Bronchial epithelial cell (primary cell): ENCODE measurements around the gene BLOC1S6. TPM values are rescaled to one million over a fixed set of nuclear protein-coding genes. Genes with fewer than 3 reads are reported as not detected.

ENCODE experiments used
- DNase-seq: peaks from one replicate; pipeline ENCODE4 v3.0.0-alpha.2; 2010; ENCODE audit warnings: low read depth
- FAIRE-seq: peaks from 2 replicates; lab custom pipeline; 2011; peaks lifted over from hg19 to GRCh38; lab: Jason Lieb, UNC
- H3K27me3 ChIP-seq: 2 replicates; pipeline ENCODE4 v1.5.1; 2011; ENCODE audit warnings: low read length; ENCODE audit not compliant: control insufficient read depth, insufficient read depth
- H3K36me3 ChIP-seq: 2 replicates; pipeline ENCODE4 v1.5.1; 2011; ENCODE audit warnings: low read length; ENCODE audit not compliant: control insufficient read depth, insufficient read depth
- H3K4me3 ChIP-seq: 2 replicates; pipeline ENCODE4 v1.5.1; 2011; ENCODE audit warnings: mild to moderate bottlenecking, low read depth, low read length, control low read depth
- CTCF ChIP-seq: IDR thresholded peaks from 2 replicates; pipeline ENCODE4 v1.5.1; 2011; ENCODE audit warnings: mild to moderate bottlenecking, moderate library complexity, low read length, control low read depth, inconsistent platforms; ENCODE audit not compliant: insufficient read depth, severe bottlenecking
- total RNA-seq: library from RNA; depleted of rRNA; stranded (reverse); fragments of >200 nt; gene quantifications from 2 replicates; pipeline ENCODE4 v1.2.1, GENCODE V29; 2014

BLOC1S6 gene
- total RNA-seq, 1 donor from 2014 or later = 49.0 TPM

DNA sequence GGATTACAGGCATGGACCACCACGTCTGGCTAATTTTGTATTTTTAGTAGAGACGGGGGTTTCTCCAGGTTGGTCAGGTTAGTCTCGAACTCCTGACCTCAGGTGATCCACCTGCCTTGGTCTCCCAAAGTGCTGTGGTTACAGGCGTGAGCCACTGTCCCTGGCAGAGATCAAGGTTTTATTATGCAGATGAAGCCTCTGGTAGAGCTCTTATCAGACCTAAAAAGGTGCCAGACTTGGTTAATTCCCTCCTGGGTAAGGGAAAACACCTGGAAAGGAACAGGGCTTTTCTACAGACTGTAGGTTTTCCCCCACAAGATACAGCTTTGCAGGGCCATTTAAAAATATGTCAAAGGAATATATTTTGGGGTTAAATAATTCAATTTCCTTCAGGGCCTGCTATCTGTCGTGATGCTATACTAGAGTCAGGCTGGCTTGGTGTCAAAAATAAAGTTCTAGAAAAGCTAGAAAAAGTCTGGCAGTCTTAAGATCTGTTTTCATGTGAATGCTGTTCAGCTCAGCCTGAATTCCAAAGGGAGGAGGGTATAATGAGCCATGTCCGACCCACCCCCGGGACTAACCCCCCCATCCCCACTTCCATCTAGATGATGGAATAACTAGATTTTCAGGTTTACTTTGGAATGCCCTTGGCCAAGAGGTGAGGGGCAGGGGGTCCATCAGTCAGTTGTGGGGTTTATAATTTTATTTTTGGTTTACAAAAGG, 1.9 kb upstream of the BLOC1S6 start:
- no peak for FAIRE-seq
- Histone ChIP-seq H3K27me3 (no peaks in the 10 kb centered on the region), H3K4me3 (no peak overlapping the region), H3K36me3 (no peaks in the 10 kb centered on the region)
- no peak for TF ChIP-seq CTCF
- no peak for DNase-seq

DNA sequence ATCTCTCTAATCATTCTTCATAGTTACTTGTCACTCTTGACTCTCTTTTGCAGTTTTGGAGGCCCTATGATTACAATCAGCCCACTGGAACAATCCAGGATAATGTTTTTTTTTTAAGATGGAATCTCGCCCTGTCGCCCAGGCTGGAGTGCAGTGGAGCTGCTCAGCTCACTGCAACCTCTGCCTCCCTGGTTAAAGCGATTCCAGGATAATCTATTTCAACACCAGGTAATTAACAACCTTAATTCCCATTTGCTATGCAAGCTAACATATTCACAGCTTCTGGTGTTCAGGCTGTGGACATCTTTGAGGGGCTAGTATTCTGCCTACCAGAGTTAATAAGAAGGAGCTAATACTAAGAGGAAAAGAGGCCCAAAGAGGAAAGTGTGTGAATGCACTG, 1.1 kb upstream of the BLOC1S6 start:
- H3K36me3 ChIP-seq = no peaks in the 10 kb centered on the region
- DNase-seq = no peak
- H3K27me3 ChIP-seq = no peaks in the 10 kb centered on the region
- TF ChIP-seq CTCF = no peak
- H3K4me3 ChIP-seq = peak overlapping the region; percentile 56
- FAIRE-seq = no peak

DNA sequence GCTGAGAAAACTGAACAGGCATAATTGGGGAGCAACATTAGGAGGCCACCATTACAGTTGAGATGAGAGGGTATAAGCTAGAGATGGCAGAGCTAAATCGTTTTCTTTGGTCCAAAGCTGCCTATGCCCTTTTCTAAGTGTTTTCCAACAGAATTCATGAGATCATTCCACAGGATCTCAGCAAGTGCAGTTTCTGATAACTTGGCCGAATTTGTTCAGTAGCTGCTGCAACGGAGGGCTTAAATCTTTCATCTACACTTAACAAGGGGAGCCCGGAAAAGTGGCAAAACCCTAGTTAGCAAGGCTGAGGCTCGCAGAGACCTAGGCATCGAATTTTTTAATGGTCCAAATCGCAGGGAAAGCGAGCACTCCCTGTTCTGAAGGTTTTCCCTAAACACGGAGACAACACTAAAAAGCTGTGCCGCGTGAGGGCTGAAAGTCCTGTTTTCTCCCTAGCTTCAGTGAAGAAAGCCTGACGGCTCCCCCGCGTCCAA, 531 bp upstream of the BLOC1S6 start:
- Histone ChIP-seq H3K36me3 (no peaks in the 10 kb centered on the region), H3K4me3 (peak overlapping the region; percentile 56), H3K27me3 (no peaks in the 10 kb centered on the region)
- no peak for TF ChIP-seq CTCF
- FAIRE-seq (no peak), DNase-seq (no peak)

DNA sequence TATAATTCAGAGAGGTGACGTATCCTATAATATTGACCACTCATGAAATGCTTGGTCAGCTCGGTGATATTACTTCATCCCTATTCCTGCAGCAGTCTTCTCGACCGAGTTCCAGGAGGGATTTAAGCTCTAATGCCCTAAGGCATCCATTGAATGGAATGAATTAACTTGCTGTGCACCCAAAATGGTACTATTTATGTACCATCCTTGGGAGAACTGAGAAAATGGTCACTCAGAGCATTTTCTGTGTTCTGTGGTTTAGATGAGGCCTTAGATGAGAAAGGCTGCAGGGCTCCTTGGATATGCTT, 638 bp downstream of the BLOC1S6 start:
- Histone ChIP-seq H3K4me3 (peak overlapping the region; percentile 56), H3K36me3 (peaks cover 1% of the 10 kb centered on the region), H3K27me3 (no peaks in the 10 kb centered on the region)
- DNase-seq (no peak), FAIRE-seq (no peak)
- TF ChIP-seq CTCF = no peak

GRCh38 chr15:45588219-45588875, 1.2 kb downstream of the BLOC1S6 start:
- peak; percentile 82 for DNase-seq
- no peak for TF ChIP-seq CTCF
- H3K36me3 ChIP-seq = peaks cover 1% of the 10 kb centered on the region
- peak overlapping the region; percentile 56 for H3K4me3 ChIP-seq
- FAIRE-seq = no peak
- H3K27me3 ChIP-seq = no peaks in the 10 kb centered on the region

DNA sequence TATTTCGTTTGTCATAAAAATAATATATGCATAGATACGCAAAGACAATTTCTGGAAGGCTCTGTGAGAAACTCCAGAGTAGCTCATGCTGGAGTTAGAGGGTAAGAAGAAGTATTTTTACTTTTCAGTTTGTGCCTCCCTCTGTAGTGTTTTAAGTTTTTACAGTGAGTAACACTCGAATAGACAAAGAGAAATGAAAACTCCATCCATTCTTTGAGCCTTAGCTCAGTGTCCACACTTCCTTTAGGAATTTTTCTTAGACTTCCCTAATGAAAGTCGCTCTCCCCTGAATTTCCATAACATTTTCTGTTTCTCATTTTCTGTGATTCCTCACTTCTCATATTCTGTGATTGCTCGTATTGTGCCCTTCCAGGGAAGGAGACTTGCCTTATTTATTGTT, 2.1 kb downstream of the BLOC1S6 start:
- no peak for FAIRE-seq
- Histone ChIP-seq H3K27me3 (no peaks in the 10 kb centered on the region), H3K4me3 (no peak overlapping the region), H3K36me3 (peaks cover 1% of the 10 kb centered on the region)
- no peak for TF ChIP-seq CTCF
- DNase-seq = no peak
